Measurements from ENCODE around the gene SKIDA1. TPM values are rescaled to one million over a fixed set of nuclear protein-coding genes. Genes with fewer than 3 reads are reported as not detected.
A peak's percentile ranks its signal among the peaks of the same experiment; 100 is the strongest.

Gene SKIDA1
- total RNA-seq, 1 experiment from 2014 or later = 9.3 TPM

DNA sequence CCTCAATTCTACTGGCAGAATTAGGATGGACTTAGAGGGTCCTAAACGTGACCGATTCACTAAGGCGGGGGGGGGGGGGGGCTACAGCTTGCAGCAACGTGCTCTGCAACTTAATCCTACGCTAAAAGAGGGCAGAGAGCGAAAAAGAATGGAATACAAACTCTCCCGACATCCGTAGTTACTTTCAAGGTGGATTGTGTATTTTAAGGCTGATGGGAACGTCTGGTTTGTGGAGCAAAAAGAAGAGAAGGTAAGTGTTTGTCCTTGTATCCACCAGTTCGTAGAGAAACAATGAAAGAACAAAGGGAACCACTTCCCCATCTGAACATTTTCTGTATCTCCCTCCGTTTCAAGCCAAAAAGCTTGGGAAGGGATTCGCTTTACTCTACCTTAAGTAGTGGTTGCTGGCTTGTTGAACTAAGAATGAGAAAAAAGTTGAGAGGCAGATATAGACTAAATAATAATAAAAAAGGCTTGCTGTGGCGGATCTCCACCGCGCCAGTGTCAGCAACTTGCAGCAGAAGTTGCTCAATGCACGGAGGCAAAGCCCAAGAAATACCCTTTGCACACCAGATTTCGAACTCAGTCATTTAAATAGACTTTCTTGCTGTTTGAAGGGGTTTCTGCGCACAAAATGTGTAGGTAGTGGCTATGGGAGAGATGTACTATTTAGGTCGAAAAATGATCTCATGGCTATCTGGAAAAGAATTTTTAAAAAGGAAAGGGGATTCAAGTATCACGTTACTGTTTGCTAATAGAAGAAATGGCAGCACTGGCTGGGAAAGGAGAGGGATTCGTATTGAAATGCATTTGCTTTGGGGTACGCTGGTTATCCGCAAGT lies 736 bp downstream of the SKIDA1 start:
- Histone ChIP-seq H3K36me3 (ENCODE audit: control insufficient read depth, insufficient read depth, low read length) (no peaks in the 10 kb centered on the region), H3K4me1 (ENCODE audit: control insufficient read depth, insufficient read depth, low read length) (peaks cover 45% of the 10 kb centered on the region), H3K27me3 (ENCODE audit: control insufficient read depth, insufficient read depth, low read length) (no peaks in the 10 kb centered on the region), H3K9me3 (ENCODE audit: control insufficient read depth, insufficient read depth, low read depth, low read length) (no peaks in the 10 kb centered on the region), H3K27ac (ENCODE audit: low read length) (peak overlapping the region; percentile 89), H3K4me3 (ENCODE audit: low read depth in 2 of 2, low read length in 2 of 2) (peak overlapping the region; percentile 48 to 78)
- ATAC-seq (no peak), DNase-seq (ENCODE audit: low read depth, low spot score) (no peak)
- CTCF ChIA-PET = interaction anchor here (0.6 kb wide), 1 partner anchor 180 kb away, joined by 5 read pairs; no protein-coding TSS in a partner anchor
- TF ChIP-seq SIN3A (IDR thresholded peaks at IDR 0.05; ENCODE audit: borderline replicate concordance, insufficient read depth, low read depth, low read length) (no peak), REST (IDR thresholded peaks at IDR 0.05; ENCODE audit: insufficient read depth in 1 of 2, low read depth in 2 of 2, low read length in 1 of 2) (no peak), POLR2AphosphoS5 (IDR thresholded peaks at IDR 0.05; ENCODE audit: low read depth, low read length) (no peak), TCF7L2 (IDR thresholded peaks at IDR 0.05; ENCODE audit: low read depth, low read length) (no peak)
- TF ChIP-seq, protein P1, sequence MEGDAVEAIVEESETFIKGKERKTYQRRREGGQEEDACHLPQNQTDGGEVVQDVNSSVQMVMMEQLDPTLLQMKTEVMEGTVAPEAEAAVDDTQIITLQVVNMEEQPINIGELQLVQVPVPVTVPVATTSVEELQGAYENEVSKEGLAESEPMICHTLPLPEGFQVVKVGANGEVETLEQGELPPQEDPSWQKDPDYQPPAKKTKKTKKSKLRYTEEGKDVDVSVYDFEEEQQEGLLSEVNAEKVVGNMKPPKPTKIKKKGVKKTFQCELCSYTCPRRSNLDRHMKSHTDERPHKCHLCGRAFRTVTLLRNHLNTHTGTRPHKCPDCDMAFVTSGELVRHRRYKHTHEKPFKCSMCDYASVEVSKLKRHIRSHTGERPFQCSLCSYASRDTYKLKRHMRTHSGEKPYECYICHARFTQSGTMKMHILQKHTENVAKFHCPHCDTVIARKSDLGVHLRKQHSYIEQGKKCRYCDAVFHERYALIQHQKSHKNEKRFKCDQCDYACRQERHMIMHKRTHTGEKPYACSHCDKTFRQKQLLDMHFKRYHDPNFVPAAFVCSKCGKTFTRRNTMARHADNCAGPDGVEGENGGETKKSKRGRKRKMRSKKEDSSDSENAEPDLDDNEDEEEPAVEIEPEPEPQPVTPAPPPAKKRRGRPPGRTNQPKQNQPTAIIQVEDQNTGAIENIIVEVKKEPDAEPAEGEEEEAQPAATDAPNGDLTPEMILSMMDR (IDR thresholded peaks at IDR 0.05) = no peak
- TSS peak; percentile 84 for BruUV-seq (replicated peaks)
- in situ Hi-C loops (cut with HindIII; ENCODE audit: low pct_unique_long_range_greater_than_20kb, low sequenced_read_pairs) (no loop called here), intact Hi-C loops (cut with micrococcal nuclease; ENCODE audit: unreplicated experiment) (loop anchor here (10.0 kb wide), 1 partner anchor 350 kb away; no protein-coding TSS in a partner anchor)
- POLR2A ChIA-PET = interaction anchor here (0.5 kb wide), 1 partner anchor 243 kb away, joined by 4 read pairs; no protein-coding TSS in a partner anchor

- peak overlapping the region; percentile 89 for H3K27ac ChIP-seq (ENCODE audit: low read length)
- H3K27me3 ChIP-seq (ENCODE audit: control insufficient read depth, insufficient read depth, low read length) = no peaks in the 10 kb centered on the region
- intact Hi-C loops (cut with micrococcal nuclease; ENCODE audit: unreplicated experiment) = loop anchor here (10.0 kb wide), 1 partner anchor 349 kb away; no protein-coding TSS in a partner anchor
- in situ Hi-C loops (cut with HindIII; ENCODE audit: low pct_unique_long_range_greater_than_20kb, low sequenced_read_pairs) = no loop called here
- DNase-seq (ENCODE audit: low read depth, low spot score) = no peak
- H3K4me1 ChIP-seq (ENCODE audit: control insufficient read depth, insufficient read depth, low read length) = peaks cover 39% of the 10 kb centered on the region
- BruUV-seq (replicated peaks) = no TSS peak
- no peaks in the 10 kb centered on the region for H3K36me3 ChIP-seq (ENCODE audit: control insufficient read depth, insufficient read depth, low read length)
- POLR2A ChIA-PET = no interaction called here
- TF ChIP-seq SIN3A (IDR thresholded peaks at IDR 0.05; ENCODE audit: borderline replicate concordance, insufficient read depth, low read depth, low read length) (no peak), REST (IDR thresholded peaks at IDR 0.05; ENCODE audit: insufficient read depth in 1 of 2, low read depth in 2 of 2, low read length in 1 of 2) (no peak), POLR2AphosphoS5 (IDR thresholded peaks at IDR 0.05; ENCODE audit: low read depth, low read length) (no peak), TCF7L2 (IDR thresholded peaks at IDR 0.05; ENCODE audit: low read depth, low read length) (no peak)
- TF ChIP-seq, protein P1 (IDR thresholded peaks at IDR 0.05) = no peak
- H3K9me3 ChIP-seq (ENCODE audit: control insufficient read depth, insufficient read depth, low read depth, low read length) = no peaks in the 10 kb centered on the region
- CTCF ChIA-PET = no interaction called here
- peak overlapping the region in 1 of 2 experiments; percentile 48; a peak in 3 of 4 replicates for H3K4me3 ChIP-seq (ENCODE audit: low read depth in 2 of 2, low read length in 2 of 2)
- no peak for ATAC-seq
Measured at GRCh38 chr10:21524131-21524525, 1.4 kb downstream of the SKIDA1 start.
